ENCODE results near the gene PHOSPHO2. TPM values are rescaled to one million over a fixed set of nuclear protein-coding genes. Genes with fewer than 3 reads are reported as not detected.
"Not testable (repeated sequence)": the region's sequence is repeated elsewhere in the genome, so short reads cannot be mapped to it uniquely, and the experiment has no call there.

PHOSPHO2 gene
- total RNA-seq, 1 donor from 2014 or later: 9.6 TPM

DNA sequence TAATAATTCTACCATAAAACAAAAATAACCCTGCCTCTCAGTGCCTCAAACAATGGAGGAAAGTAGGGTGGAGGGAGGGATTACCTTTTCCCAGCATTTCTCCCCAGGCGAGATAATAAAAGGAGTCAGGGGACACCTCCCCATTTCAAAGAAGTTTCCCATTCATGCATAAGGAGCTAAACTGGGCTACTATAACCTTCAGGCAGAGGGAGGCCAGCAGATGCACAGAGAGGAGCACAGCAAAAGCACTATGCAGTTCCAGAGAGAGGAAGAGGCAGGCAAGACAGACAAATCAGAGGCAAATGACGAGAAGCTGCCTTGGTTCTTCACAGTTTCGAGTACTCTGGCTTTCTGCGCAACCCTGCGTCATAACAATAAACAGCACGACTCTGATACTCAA, 17.4 kb upstream of the PHOSPHO2 start:
- H3K27ac Mint-ChIP-seq (ENCODE audit: unreplicated experiment): no peak overlapping the region
- H3K4me3 Mint-ChIP-seq (ENCODE audit: unreplicated experiment): no peak overlapping the region
- no peak for DNase-seq
- H3K27me3 Mint-ChIP-seq (ENCODE audit: unreplicated experiment): no peaks in the 10 kb centered on the region
- H3K9me3 Mint-ChIP-seq (ENCODE audit: unreplicated experiment): peaks cover 1% of the 10 kb centered on the region
- H3K36me3 Mint-ChIP-seq (ENCODE audit: unreplicated experiment): no peaks in the 10 kb centered on the region
- no peaks in the 10 kb centered on the region for H3K4me1 Mint-ChIP-seq (ENCODE audit: low read depth, unreplicated experiment)
- TF ChIP-seq, protein P1, sequence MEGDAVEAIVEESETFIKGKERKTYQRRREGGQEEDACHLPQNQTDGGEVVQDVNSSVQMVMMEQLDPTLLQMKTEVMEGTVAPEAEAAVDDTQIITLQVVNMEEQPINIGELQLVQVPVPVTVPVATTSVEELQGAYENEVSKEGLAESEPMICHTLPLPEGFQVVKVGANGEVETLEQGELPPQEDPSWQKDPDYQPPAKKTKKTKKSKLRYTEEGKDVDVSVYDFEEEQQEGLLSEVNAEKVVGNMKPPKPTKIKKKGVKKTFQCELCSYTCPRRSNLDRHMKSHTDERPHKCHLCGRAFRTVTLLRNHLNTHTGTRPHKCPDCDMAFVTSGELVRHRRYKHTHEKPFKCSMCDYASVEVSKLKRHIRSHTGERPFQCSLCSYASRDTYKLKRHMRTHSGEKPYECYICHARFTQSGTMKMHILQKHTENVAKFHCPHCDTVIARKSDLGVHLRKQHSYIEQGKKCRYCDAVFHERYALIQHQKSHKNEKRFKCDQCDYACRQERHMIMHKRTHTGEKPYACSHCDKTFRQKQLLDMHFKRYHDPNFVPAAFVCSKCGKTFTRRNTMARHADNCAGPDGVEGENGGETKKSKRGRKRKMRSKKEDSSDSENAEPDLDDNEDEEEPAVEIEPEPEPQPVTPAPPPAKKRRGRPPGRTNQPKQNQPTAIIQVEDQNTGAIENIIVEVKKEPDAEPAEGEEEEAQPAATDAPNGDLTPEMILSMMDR (IDR thresholded peaks at IDR 0.05; ENCODE audit: partially characterized antibody, unreplicated experiment): no peak

GRCh38 chr2:169683054-169683424, 11.2 kb upstream of the PHOSPHO2 start:
- no peak overlapping the region for H3K27ac Mint-ChIP-seq (ENCODE audit: unreplicated experiment)
- no peak for DNase-seq
- H3K9me3 Mint-ChIP-seq (ENCODE audit: unreplicated experiment): peaks cover 1% of the 10 kb centered on the region
- H3K4me3 Mint-ChIP-seq (ENCODE audit: unreplicated experiment): no peak overlapping the region
- peaks cover 6% of the 10 kb centered on the region for H3K36me3 Mint-ChIP-seq (ENCODE audit: unreplicated experiment)
- no peaks in the 10 kb centered on the region for H3K4me1 Mint-ChIP-seq (ENCODE audit: low read depth, unreplicated experiment)
- TF ChIP-seq, protein P1 (IDR thresholded peaks at IDR 0.05; ENCODE audit: partially characterized antibody, unreplicated experiment): no peak
- H3K27me3 Mint-ChIP-seq (ENCODE audit: unreplicated experiment): peaks cover 2% of the 10 kb centered on the region

GRCh38 chr2:169683425-169684134, 10.7 kb upstream of the PHOSPHO2 start:
- H3K4me3 Mint-ChIP-seq (ENCODE audit: unreplicated experiment): no peak overlapping the region
- peaks cover 1% of the 10 kb centered on the region for H3K9me3 Mint-ChIP-seq (ENCODE audit: unreplicated experiment)
- no peak for DNase-seq
- no peak overlapping the region for H3K27ac Mint-ChIP-seq (ENCODE audit: unreplicated experiment)
- H3K27me3 Mint-ChIP-seq (ENCODE audit: unreplicated experiment): peaks cover 2% of the 10 kb centered on the region
- TF ChIP-seq, protein P1 (IDR thresholded peaks at IDR 0.05; ENCODE audit: partially characterized antibody, unreplicated experiment): no peak
- no peaks in the 10 kb centered on the region for H3K4me1 Mint-ChIP-seq (ENCODE audit: low read depth, unreplicated experiment)
- H3K36me3 Mint-ChIP-seq (ENCODE audit: unreplicated experiment): peaks cover 11% of the 10 kb centered on the region

- Mint-ChIP-seq H3K9me3 (ENCODE audit: unreplicated experiment) (peaks cover 1% of the 10 kb centered on the region), H3K36me3 (ENCODE audit: unreplicated experiment) (peaks cover 14% of the 10 kb centered on the region), H3K4me3 (ENCODE audit: unreplicated experiment) (no peak overlapping the region), H3K4me1 (ENCODE audit: low read depth, unreplicated experiment) (no peaks in the 10 kb centered on the region), H3K27me3 (ENCODE audit: unreplicated experiment) (peaks cover 2% of the 10 kb centered on the region), H3K27ac (ENCODE audit: unreplicated experiment) (no peak overlapping the region)
- TF ChIP-seq, protein P1 (IDR thresholded peaks at IDR 0.05; ENCODE audit: partially characterized antibody, unreplicated experiment): no peak
- no peak for DNase-seq
Measured at GRCh38 chr2:169684135-169684565, 10.1 kb upstream of the PHOSPHO2 start.

GRCh38 chr2:169684712-169685111, 9.6 kb upstream of the PHOSPHO2 start:
- H3K9me3 Mint-ChIP-seq (ENCODE audit: unreplicated experiment); H3K4me3 Mint-ChIP-seq (ENCODE audit: unreplicated experiment); H3K27ac Mint-ChIP-seq (ENCODE audit: unreplicated experiment); H3K27me3 Mint-ChIP-seq (ENCODE audit: unreplicated experiment); DNase-seq; H3K4me1 Mint-ChIP-seq (ENCODE audit: low read depth, unreplicated experiment): not testable (repeated sequence)
- peaks cover 14% of the 10 kb centered on the region for H3K36me3 Mint-ChIP-seq (ENCODE audit: unreplicated experiment)

DNA sequence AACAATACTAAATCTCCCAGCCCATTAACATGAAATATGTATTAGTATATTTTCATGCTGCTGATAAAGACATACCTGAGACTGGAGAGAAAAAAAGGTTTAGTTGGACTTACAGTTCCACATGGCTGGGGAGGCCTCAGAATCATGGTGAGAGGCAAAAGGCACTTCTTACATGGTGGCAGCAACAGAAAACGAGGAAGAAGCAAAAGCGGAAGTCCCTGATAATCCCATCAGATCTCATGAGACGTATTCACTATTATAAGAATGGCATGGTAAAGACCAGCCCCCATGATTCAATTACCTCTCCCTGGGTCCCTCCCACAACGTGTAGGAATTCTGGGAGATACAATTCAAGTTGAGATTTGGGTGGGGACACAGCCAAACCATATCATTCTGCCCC, 7.4 kb upstream of the PHOSPHO2 start:
- H3K4me1 Mint-ChIP-seq (ENCODE audit: low read depth, unreplicated experiment); H3K4me3 Mint-ChIP-seq (ENCODE audit: unreplicated experiment); H3K9me3 Mint-ChIP-seq (ENCODE audit: unreplicated experiment); DNase-seq; H3K27me3 Mint-ChIP-seq (ENCODE audit: unreplicated experiment); H3K27ac Mint-ChIP-seq (ENCODE audit: unreplicated experiment): not testable (repeated sequence)
- H3K36me3 Mint-ChIP-seq (ENCODE audit: unreplicated experiment): peaks cover 18% of the 10 kb centered on the region

DNA sequence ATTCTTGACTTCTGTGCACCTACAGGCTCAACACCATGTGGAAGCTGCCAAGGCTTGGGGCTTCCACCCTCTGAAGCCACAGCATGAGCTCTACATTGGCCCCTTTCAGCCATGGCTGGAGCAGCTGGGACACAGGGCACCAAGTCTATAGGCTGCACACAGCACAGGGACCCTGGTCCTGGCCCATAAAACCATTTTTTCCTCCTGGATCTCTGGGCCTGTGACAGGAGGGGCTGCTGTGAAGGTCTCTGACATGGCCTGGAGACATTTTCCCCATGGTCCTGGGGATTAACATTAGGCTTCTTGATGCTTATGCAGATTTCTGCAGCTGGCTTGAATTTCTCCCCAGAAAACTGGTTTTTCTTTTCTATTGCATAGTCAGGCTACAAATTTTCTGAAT, 6.3 kb upstream of the PHOSPHO2 start:
- not testable (repeated sequence) for H3K4me1 Mint-ChIP-seq (ENCODE audit: low read depth, unreplicated experiment); DNase-seq; H3K9me3 Mint-ChIP-seq (ENCODE audit: unreplicated experiment); H3K4me3 Mint-ChIP-seq (ENCODE audit: unreplicated experiment); H3K27me3 Mint-ChIP-seq (ENCODE audit: unreplicated experiment); H3K27ac Mint-ChIP-seq (ENCODE audit: unreplicated experiment)
- H3K36me3 Mint-ChIP-seq (ENCODE audit: unreplicated experiment): peaks cover 18% of the 10 kb centered on the region
